GM18502 (cell line): ENCODE measurements around the gene TMPRSS5.
"Not testable (repeated sequence)": the region's sequence is repeated elsewhere in the genome, so short reads cannot be mapped to it uniquely, and the experiment has no call there.

Experiments used
- ATAC-seq: cut with Tn5 transposase; IDR thresholded peaks from one replicate; pipeline ENCODE4 v1.9.1; 2021; ENCODE audit warnings: mild to moderate bottlenecking; ENCODE audit not compliant: unreplicated experiment, poor library complexity

The TMPRSS5 gene

DNA sequence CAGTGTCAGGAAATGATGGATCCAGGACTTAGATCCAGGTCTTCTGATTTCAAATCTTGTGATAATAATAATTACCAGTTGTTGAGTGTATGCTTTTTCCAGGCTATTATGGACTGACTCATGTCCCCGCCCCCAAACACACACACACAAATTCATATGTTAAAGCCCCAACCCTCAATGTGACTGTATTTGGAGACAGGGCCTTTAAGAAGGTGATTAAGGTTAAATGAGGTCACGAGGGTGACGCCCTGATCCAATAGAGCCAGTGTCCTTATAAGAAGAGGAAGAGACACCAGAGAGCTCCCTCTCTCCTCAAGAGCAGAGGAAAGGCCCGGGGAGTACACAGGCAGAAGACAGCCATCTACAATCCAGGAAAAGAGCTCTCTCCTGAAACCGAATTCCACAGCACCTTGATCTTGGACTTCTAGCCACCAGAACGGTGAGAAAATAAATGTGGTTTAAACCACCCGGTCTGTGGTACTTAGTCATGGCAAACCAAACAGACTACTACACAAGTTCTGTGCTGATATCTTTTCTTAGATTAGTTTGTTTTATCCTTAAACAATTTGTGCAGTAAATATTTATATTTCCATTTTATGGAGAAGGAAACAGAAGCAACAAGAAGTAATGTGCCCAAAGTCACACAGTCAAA lies 8.2 kb downstream of the TMPRSS5 start:
- no peak for ATAC-seq

DNA sequence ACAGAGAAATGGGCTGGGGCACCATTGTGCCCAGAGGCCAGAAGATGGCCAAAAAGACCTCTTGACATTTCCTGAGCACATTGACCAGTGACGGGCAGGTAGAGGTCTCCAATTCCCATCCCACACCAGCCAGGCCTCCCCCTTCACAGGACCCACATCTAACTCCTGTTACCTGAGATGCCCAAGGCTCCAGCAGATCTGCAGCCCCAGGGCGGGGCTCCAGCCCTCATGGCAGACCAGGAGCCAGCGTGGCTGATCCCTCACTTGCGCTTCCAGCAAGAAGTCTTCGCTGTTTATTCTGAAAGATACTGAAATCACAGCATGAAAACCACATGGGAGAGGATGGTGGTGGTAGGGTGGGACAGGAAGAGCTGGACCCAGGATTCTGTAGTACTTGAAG lies 9.0 kb downstream of the TMPRSS5 start:
- ATAC-seq: no peak

DNA sequence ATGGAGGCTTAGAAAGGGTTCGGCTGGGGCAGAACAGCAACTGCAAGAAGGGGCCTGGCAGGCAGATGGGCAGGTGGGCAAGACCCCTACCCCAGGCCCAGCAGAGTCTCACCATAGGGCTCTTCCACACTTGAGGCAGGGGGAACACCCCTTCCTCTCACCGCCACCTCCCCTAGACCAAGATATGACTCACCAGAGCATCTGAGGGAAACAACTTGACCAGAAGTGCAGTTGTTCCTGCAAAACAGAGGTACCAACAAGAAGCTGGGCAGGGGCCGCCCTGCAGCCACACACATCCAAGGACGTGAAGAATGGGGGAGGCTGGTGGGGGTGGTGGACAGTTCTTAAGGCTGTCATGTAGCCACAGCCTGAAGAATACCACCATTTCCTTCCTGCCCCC lies 10.9 kb downstream of the TMPRSS5 start:
- ATAC-seq: no peak

DNA sequence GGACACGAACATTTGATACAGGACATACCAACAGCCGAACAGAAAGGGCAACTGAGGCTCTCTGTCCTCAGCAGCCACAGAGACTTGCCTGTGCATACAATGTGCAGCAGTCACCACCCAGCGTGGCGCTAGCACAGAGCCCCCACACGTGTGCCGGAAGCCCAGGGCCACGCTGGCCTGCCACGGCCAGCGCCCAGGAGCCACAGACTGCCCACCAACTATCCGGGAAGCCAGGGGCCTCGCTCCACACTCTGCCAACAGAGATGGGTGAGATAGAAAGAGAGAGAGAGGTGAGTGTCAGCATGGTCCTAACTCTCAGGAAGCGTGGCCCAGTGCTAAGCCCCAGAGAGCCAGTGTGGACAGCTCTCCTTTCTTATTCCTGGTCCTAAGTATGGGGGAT lies 11.7 kb downstream of the TMPRSS5 start:
- ATAC-seq: no peak

DNA sequence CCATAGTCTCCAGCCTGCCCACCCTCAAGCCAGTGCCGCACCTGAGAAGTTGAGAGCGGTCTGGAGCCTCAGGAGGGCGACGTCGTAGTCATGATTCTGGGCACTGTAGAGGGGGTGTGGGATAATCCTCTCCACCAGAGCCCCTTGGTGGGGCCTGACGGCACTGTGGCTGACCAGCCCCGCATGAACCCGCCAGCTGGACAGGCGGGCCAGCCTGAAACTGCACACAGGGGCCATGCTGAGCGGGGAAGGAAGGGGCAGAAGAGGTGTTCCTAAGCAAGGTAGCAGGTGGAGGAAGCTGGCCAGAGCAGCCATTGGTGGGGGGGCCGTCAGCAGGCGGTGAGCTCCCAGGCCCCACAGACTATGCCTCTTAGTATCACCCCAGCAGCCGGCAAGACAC lies 13.1 kb downstream of the TMPRSS5 start:
- ATAC-seq: no peak

DNA sequence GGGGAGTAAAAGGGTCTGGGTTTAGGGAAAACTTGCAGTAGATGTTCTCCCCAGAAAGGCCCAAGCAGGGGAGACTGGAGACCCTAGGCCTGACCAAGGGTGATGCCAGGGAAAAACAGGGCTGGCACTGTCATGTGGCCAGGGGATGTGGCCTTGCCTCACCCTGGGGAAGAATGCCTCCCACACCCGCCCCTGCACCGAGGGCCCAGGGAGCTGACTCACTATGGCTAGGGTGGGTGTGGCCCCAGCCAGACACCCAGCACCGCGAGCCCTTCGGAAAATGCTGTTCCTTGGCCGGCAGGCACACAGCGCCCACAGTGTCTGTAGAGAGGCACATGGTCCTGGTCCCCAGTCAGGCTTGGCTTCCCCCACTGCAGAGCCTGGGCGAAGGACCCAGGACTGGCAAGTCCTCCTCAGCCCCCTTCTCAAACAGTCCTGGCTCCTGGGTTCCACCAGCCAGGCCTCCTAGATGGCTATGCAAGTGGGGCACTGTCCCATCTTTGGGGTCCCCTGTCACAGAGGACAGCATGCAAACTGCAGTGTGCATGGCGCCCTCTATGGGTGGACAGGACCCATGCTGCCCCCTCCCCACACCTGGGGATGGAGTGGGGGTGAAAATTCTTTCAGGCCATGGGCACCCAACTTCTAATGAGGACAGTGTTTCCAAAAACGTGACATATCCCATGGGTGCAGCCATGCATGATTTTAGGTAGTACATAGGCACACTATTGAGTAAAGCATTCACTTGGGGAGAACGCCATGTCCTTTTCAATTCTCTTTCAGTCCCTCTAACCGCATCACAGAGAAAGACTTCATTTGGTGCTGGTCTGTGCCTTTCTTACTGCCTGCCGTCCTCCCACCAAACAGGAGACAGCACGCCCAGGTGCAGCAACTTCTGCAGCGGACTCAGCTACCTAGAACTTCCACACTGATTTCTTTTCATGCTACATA lies 15.2 kb downstream of the TMPRSS5 start:
- ATAC-seq: no peak

DNA sequence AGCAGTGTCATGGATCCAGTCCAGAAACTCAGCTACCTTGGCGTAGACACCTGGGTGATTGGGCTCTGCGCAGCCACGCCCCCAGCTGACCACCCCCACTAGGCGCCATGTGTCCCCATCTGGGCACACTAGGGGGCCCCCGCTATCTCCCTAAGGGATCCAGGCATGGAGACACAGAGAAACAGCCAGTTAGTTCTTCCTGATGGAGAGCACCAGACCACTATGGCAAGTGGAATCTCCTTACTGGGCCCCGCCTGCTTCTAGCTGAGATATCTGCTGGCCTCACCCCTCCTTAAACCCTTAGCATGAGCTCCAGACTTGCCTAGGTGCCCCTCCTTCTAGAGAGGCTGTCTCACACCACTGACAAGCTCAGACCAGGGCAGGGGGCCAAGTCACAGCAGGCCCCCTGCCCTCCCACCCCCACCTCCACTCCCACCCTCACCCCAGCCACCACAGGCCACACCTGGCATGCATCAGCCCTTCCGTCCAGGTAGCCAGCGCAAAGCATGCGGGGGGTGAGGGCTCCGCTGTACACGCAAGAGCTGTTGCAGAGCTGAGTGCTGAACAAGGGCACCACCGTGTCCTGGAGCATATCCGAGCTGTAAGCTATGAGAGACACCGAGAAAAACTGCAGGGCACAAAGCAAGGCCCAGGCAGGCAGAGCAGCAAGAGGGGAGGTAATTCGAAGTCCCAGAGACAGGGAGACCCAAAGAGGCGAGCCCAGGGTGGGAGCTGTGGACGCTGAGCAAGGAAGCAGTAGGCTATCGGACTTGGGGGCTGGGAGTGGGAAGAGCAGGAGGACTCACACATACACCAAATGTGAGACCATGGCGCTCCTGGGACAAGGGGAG lies 16.1 kb downstream of the TMPRSS5 start:
- ATAC-seq: no peak

DNA sequence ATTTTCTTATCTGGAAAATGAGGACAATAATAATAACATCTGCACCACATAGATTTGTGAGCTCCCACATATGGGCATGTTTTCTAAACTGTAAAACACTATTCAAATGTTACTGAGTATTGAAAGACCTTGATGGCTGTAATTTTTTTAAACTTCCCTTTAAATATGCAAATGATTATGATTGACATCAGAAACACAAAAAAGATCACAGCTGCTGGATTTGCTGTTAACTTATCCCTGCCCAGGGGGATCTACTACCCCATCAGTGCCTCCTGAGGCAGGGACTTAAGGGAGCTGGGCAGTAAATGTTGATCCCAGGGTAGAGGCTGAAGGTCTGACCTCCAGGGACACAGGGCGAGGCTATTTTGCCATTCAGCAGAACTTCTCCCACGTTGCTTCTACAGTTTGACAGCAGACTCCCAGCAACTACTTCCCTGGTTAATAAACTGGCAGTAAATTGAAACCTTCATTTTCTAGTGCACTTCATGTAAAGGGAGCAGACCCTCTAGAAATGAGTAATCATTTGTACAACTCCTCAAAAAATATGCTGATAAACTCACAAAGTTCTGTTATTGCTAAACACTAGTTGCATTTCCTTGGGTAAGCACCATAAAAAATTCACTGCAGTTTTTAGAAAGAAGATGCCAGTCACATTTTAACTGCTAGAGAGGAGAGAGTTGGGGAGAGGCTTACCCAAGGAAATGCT lies 20.3 kb downstream of the TMPRSS5 start:
- no peak for ATAC-seq

DNA sequence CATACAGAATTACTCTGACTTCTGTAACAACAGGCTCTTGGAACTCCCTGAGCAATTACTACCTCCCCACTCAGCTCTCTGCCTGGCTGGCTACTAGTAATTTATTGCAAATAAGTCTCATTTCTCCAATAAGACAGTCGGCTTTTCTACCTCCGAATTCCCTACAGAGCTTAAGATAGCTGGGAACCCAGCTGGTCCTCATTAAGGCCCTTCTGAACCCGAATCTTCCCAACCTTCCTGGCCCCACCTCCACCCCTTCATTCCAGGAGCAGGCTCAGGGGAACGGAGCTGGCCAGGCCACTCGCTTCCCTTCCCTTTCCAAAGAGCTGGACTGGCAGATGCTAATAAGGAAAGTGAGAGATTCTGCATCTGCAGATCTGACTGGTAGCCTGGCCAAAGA lies 21.6 kb downstream of the TMPRSS5 start:
- no peak for ATAC-seq

DNA sequence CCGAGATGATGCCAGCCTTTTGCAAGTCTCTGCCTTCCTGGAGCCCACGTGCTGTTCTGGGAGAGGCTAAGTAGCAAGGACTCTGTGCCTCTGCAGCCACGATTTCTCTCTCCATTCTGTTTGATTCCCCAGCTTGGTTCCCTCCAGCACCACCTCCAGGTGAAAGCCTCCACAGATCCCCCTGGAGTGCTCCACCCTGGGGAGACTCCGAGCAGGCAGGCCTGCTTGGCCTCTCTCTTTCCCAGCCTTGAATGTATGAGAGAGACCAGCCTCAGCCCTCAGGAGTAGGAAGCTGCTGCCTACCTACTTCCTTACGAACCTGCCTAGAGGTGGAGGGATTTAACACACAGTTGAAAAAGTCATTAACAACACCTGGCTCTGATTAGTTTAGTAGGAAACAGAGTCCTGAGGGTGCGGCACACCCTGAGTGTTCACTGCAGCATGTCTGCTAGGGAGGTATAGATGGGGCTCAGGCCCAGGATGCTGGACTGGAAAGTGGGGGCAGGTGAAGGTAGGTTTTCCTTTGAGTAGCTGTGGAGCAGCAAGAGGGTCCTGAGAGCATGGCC lies 22.5 kb downstream of the TMPRSS5 start:
- ATAC-seq: no peak

DNA sequence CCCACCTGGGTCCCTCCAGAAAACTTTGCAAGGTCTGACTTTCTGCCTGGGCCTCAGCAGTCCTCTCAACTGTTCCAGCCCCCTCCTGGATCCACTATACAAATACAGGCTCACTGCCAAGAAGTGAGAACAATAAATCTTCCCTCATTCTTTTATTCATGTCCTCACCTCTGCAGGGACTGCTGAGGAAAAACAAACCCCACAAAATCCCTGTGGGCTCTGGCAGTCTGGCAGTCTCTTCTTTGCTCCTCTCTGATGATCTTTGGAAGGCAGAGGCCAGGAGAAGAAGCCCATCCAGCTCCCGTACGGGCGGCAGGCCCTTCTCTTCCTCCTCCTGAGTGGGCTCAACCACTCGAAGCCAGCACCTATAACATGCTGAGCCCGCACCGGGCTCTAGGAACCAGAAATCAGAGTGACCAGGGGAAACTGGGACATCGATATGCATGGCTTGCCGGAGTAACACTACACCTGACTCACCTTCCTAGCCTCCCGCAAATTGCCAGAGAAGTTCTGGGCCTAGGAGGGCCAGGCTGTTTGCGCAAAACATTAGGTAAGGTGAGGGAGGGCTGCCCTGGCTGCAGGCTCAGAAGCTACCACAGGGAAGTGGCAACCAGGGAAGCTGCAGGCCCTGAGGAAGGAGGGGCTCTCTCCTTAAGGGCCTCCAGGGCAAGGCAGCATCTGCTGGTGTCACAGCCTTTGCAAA lies 24.2 kb downstream of the TMPRSS5 start:
- ATAC-seq: no peak

DNA sequence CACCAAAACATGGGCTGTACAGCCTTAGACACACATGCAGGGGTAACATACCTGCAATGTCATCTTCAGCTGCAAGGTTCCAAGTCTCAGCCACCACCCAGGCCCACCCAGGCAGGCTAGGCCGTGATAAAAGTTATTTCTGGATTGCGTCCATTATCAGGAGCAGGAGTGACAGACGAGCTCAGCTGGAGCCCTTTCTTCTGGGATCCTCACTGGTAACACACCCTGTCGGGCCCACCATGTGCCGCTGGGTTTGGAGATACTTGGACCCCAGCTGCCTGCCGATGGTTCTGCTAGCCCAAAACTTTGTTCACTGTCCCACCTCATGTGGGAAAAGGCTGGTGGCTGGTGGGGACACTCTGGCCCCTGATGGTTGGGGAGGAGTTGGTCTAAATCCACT lies 24.8 kb downstream of the TMPRSS5 start:
- ATAC-seq: no peak

DNA sequence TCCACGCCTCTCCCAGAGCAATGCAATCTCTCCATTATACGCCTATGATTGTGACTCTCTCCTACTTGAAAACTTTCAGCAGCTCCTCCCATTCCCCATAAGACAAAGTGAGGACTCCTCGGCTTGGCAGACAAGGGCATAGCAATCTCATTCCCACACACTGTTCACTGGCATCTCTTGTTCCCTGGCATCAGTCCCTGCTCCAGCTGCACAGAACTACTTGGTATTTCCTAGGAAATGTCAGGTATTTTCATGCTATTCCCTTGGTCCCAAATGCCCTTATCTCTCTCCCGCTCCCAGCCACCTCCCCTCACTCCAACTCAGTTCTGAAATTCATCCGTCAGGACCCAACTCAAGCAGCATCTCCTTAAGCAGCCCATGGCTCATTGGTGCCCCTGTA lies 28.4 kb downstream of the TMPRSS5 start:
- no peak for ATAC-seq

DNA sequence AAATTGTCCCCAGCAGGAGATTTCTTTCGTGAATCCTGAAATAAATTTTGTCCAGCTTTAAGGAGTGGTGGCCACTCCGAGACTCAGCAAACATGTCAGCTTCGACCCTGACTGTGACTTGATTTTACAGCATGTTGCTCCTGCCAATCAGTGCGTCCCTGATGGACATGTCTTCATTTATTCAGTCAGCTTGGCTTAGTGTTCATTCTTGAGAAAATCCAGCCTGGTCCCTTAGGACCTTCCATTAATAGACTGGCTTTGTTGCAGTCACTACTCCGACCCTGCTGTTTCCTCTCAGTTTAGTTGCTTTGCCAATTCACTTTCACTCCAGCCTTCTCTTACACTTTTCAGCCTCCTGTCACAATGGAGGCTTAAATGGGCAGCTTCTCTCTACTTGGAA lies 30.5 kb downstream of the TMPRSS5 start:
- ATAC-seq: no peak

DNA sequence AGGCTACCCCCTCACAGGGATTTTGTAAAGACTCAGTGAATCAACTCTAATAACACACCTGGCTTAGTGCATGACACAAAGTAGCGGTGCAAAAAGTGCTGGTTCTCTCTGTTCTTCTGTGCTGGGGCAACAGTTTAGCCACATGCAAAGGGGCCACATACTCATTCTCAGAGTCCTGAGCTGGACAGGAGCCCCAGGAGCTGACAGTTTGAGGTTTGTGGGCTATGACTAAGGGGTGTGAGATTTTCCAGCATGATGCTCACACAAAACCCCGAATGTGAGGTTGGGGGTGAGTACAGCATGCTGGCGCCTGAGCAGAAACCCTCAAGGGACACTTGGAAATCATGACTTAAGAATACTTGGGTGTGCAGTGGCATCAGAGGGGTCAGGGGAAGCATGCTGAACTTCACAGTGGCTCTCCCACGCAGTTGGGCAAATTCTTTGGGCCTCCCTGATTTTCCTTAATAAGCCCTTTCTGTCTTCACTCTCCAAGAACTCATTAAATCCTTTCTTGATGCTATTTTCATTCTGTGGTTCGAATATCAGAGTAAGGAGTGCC lies 31.0 kb downstream of the TMPRSS5 start:
- peak; percentile 83 for ATAC-seq

DNA sequence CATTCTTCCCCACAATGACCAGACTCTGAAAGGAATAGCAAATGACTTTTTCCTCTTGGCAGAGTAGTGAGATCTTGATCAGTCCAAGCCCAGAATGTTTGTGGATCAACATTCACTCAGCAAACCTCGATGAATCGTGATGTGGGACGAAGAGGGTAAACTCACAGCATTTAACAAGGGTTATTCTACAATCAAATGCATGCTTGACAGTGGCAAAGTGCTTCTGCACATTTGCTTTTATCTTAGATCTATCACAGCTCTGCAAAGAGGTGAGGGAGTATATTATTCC lies 31.8 kb downstream of the TMPRSS5 start:
- ATAC-seq: no peak

DNA sequence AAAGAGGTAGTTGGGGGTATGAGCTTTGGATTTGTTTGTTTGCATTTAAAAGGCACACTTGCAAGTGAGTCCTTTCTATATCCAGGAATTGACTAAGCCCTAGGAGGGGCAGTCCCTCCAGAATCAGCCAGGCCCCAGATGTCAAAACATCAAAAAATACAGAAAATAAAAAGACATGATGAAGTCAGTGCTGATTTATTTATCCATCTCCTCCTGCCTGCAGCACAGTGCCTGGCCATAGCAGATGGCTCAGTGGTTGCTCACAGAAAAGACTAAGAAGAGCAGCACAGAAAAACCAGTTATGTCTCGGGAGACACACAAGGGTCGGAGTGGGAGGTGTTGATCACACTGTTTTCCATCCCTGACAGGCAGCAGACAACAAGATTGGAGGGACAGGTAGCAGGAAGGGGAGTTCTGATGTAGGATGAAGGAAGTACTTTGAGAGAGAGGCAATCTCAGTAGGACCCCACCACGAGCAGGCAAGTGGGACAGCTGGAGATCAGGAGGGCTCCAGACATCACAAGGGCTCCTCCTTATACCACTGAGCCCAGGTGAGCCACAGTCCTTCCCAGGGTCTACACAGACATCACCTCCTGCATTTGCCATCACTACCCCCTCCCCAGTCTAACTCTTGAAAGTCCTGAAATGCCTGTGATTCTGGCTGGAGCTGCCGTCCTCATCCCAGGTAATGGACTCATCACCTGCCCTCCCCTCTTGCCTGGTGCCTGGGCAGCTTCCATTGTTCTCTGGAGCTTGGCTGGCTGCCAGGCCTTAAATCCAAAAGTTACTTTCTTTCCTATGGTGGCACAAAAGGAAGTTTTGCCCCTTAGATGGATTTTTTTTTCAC lies 32.3 kb downstream of the TMPRSS5 start:
- ATAC-seq: no peak

DNA sequence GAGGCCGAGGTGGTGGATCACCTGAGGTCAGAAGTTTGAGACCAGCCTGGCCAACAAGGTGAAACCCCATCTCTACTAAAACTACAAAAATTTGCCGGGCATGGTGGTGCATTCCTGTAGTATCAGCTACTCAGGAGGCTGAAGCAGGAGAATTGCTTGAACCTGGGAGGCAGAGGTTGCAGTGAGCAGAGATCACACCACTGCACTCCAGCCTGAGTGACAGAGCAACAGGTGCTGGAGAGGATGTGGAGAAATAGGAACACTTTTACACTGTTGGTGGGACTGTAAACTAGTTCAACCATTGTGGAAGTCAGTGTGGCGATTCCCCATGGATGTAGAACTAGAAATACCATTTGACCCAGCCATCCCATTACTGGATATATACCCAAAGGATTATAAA lies 34.2 kb downstream of the TMPRSS5 start:
- ATAC-seq: not testable (repeated sequence)
